GM19035 (cell line): ENCODE results near the gene OSBPL10.
A peak's percentile ranks its signal among the peaks of the same experiment; 100 is the strongest.
"Not testable (repeated sequence)": the region's sequence is repeated elsewhere in the genome, so short reads cannot be mapped to it uniquely, and the experiment has no call there.

ENCODE experiments used
- ATAC-seq: cut with Tn5 transposase; IDR thresholded peaks from one replicate; pipeline ENCODE4 v1.9.1; 2021; ENCODE audit not compliant: unreplicated experiment

The OSBPL10 gene

GRCh38 chr3:31981206-31982181 lies at the start of gene OSBPL10, which contains the start of gene ZNF860:
OSBPL10 (minus strand) TSS chr3:31981262; CDS start chr3:31981179, 83 bp downstream.
ZNF860 (plus strand) TSS chr3:31981750; CDS start chr3:31989080, 7,330 bp downstream.
- ATAC-seq, result peak; percentile 28

GRCh38 chr3:32026593-32026992 lies 45.5 kb upstream of the OSBPL10 start:
- no peak for ATAC-seq

GRCh38 chr3:32022947-32023346 lies 41.9 kb upstream of the OSBPL10 start:
- ATAC-seq, result no peak

GRCh38 chr3:32021748-32022147 lies 40.7 kb upstream of the OSBPL10 start:
- ATAC-seq, result no peak

- no peak for ATAC-seq
Observed at GRCh38 chr3:32021155-32021554, 40.1 kb upstream of the OSBPL10 start.

GRCh38 chr3:32018757-32019564 lies 37.9 kb upstream of the OSBPL10 start:
- ATAC-seq, result no peak

- no peak for ATAC-seq
Observed at GRCh38 chr3:32017286-32017685, 36.2 kb upstream of the OSBPL10 start.

- ATAC-seq, result not testable (repeated sequence)
Observed at GRCh38 chr3:32015638-32016037, 34.6 kb upstream of the OSBPL10 start.

GRCh38 chr3:32010699-32011098 lies 29.6 kb upstream of the OSBPL10 start:
- not testable (repeated sequence) for ATAC-seq

- no peak for ATAC-seq
Observed at GRCh38 chr3:32009957-32010356, 28.9 kb upstream of the OSBPL10 start.

GRCh38 chr3:32009101-32009500 lies 28.0 kb upstream of the OSBPL10 start:
- no peak for ATAC-seq

GRCh38 chr3:32004113-32004765 lies 23.2 kb upstream of the OSBPL10 start:
- ATAC-seq, result no peak

GRCh38 chr3:32003380-32003779 lies 22.3 kb upstream of the OSBPL10 start:
- ATAC-seq, result no peak

- no peak for ATAC-seq
Observed at GRCh38 chr3:32002561-32003368, 21.7 kb upstream of the OSBPL10 start.

- no peak for ATAC-seq
Observed at GRCh38 chr3:32000877-32001276, 19.8 kb upstream of the OSBPL10 start.

GRCh38 chr3:31999907-32000439 lies 18.9 kb upstream of the OSBPL10 start:
- no peak for ATAC-seq

GRCh38 chr3:31997500-31997899 lies 16.4 kb upstream of the OSBPL10 start:
- ATAC-seq, result no peak

- ATAC-seq, result no peak
Observed at GRCh38 chr3:31996195-31996594, 15.1 kb upstream of the OSBPL10 start.

GRCh38 chr3:31995026-31995425 lies 14.0 kb upstream of the OSBPL10 start:
- not testable (repeated sequence) for ATAC-seq

- ATAC-seq, result no peak
Observed at GRCh38 chr3:31993843-31994242, 12.8 kb upstream of the OSBPL10 start.
